T-helper 2 cell treated with Interferon-gamma antibody and Interleukin-4, amounts not matched to agents 5 μg/mL and 100 μg/mL, for 36 hours (primary cell): Measurements from ENCODE around the gene USP31.

Source experiments
- DNase-seq: peaks from one replicate; pipeline ENCODE4 v3.0.0; 2021; ENCODE audit warnings: low spot score
- H3K27ac Mint-ChIP-seq: one replicate; pipeline ENCODE4 v1.8.0; 2021; ENCODE audit warnings: mild to moderate bottlenecking, mixed read lengths
- H3K27me3 Mint-ChIP-seq: one replicate; pipeline ENCODE4 v1.8.0; 2021; ENCODE audit warnings: low read depth, mixed read lengths
- H3K36me3 Mint-ChIP-seq: one replicate; pipeline ENCODE4 v1.8.0; 2021; ENCODE audit warnings: low read depth, mixed read lengths
- H3K4me1 Mint-ChIP-seq: one replicate; pipeline ENCODE4 v1.8.0; 2021; ENCODE audit warnings: low read depth, mixed read lengths
- H3K4me3 Mint-ChIP-seq: one replicate; pipeline ENCODE4 v1.8.0; 2022; ENCODE audit warnings: mild to moderate bottlenecking, moderate library complexity, mixed read lengths
- H3K9me3 Mint-ChIP-seq: one replicate; pipeline ENCODE4 v1.8.0; 2021; ENCODE audit warnings: mixed read lengths

The USP31 gene

GRCh38 chr16:23175651-23176050 is 26.4 kb upstream of the USP31 start:
- Mint-ChIP-seq H3K9me3 (no peaks in the 10 kb centered on the region), H3K4me3 (no peak overlapping the region), H3K36me3 (no peaks in the 10 kb centered on the region), H3K27ac (no peak overlapping the region), H3K4me1 (no peaks in the 10 kb centered on the region), H3K27me3 (peaks cover 20% of the 10 kb centered on the region)
- DNase-seq = no peak

DNA sequence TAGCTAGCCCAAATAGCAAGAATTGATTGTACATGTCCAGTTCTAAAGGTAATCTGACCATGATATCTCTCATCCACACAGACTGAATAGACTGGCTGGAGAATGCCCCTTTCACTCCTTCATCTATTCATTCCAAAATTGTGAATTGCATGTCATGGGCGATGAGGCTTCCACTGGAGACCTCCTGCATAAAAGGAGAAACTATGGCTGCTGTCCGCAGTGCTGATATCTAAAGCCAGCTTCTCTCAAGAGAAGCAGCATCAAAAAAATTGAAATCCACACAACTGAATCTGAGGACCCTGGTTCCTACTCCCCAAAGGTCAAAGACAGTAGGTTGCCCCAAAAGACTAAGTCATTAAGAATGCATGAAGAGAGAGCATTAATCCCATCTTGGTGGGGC is 25.4 kb upstream of the USP31 start:
- Mint-ChIP-seq H3K36me3 (no peaks in the 10 kb centered on the region), H3K4me3 (no peak overlapping the region), H3K9me3 (no peaks in the 10 kb centered on the region), H3K27me3 (peaks cover 21% of the 10 kb centered on the region), H3K27ac (no peak overlapping the region), H3K4me1 (no peaks in the 10 kb centered on the region)
- no peak for DNase-seq

- no peaks in the 10 kb centered on the region for H3K4me1 Mint-ChIP-seq
- no peak overlapping the region for H3K27ac Mint-ChIP-seq
- no peaks in the 10 kb centered on the region for H3K36me3 Mint-ChIP-seq
- H3K9me3 Mint-ChIP-seq = no peaks in the 10 kb centered on the region
- DNase-seq = no peak
- H3K4me3 Mint-ChIP-seq = no peak overlapping the region
- peaks cover 20% of the 10 kb centered on the region for H3K27me3 Mint-ChIP-seq
Measured at GRCh38 chr16:23172994-23173393, 23.7 kb upstream of the USP31 start.

DNA sequence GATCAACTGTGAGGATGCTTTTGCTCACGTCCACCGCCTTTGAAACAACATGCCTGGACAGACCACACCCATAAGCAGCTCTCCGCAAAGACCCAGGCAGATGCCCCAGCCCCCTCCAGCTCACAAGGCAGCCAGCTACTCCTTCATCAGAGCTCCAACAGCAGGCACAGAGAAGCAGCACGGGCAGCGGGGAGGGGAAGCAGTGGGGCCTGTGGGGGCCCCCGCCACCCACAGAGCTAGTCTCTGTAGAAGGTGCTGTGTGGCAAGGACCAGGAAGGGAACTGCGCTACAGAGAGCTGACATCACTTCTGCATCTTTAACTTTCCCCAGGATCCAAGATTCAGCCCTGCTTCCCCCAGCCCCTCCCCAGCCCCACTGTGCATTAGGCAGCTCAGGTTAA is 23.3 kb upstream of the USP31 start:
- Mint-ChIP-seq H3K4me3 (no peak overlapping the region), H3K36me3 (no peaks in the 10 kb centered on the region), H3K27ac (no peak overlapping the region), H3K4me1 (no peaks in the 10 kb centered on the region), H3K27me3 (peaks cover 20% of the 10 kb centered on the region), H3K9me3 (no peaks in the 10 kb centered on the region)
- no peak for DNase-seq

DNA sequence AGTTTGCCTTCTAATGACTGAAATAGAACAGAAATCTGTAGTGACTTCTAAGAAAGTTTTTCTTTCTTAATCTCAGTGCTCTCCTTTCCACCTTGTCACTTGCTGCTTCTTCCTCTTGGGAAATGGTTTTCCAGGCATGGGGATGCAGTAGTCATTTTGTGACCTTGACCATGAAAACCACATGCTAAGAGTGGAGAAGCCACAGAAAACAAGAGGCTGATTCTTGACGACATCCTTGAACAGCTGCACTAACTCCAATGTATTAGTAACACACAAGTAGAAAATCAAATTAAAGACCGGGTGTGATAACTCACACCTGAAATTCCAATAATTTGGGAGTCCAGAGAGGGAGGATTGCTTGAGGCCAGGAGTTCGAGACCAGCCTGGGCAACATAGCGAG is 15.5 kb upstream of the USP31 start:
- Mint-ChIP-seq H3K27ac (no peak overlapping the region), H3K9me3 (no peaks in the 10 kb centered on the region), H3K27me3 (peaks cover 45% of the 10 kb centered on the region), H3K4me1 (peaks cover 2% of the 10 kb centered on the region), H3K4me3 (no peak overlapping the region), H3K36me3 (no peaks in the 10 kb centered on the region)
- DNase-seq = no peak

DNA sequence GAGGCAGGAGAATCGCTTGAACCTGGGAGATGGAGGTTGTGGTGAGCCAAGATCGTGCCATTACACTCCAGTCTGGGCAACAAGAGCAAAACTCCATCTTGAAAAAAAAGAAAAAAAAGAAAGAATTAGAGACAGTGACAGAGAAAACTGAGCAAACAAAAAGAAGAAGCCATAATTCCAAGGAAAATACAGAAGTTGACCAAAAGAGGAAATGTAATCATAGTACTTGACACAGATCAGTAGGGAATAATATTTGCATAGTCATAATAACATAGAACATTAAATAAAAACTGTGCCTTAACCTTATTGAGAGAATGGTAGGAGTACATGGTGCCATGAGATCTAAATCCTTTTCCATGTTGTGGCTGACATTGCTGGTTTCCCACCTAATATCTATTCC is 14.7 kb upstream of the USP31 start:
- peaks cover 43% of the 10 kb centered on the region for H3K27me3 Mint-ChIP-seq
- no peak overlapping the region for H3K4me3 Mint-ChIP-seq
- no peaks in the 10 kb centered on the region for H3K9me3 Mint-ChIP-seq
- no peaks in the 10 kb centered on the region for H3K36me3 Mint-ChIP-seq
- no peak overlapping the region for H3K27ac Mint-ChIP-seq
- peaks cover 2% of the 10 kb centered on the region for H3K4me1 Mint-ChIP-seq
- DNase-seq = no peak

DNA sequence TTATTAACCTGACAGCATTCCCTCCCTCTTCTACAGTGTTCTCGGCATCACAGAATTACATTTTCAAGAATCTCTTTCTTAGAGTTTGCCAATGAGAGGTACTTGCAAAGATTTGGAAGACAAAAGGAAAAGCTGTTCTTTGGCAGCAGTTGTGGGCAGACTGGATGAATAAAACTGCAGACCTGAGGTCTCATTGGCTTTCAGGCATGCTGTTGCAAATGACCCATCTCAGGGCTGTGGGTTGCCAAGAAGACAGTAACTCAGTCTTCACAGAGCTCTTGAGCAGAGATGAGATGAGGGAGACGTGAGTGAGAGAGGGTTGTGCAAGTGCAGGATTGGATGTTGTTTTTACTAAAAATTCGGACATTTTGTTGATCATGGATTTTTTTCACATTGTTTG is 11.3 kb upstream of the USP31 start:
- no peaks in the 10 kb centered on the region for H3K9me3 Mint-ChIP-seq
- H3K36me3 Mint-ChIP-seq = no peaks in the 10 kb centered on the region
- no peak for DNase-seq
- H3K27me3 Mint-ChIP-seq = peaks cover 34% of the 10 kb centered on the region
- no peak overlapping the region for H3K4me3 Mint-ChIP-seq
- no peak overlapping the region for H3K27ac Mint-ChIP-seq
- peaks cover 13% of the 10 kb centered on the region for H3K4me1 Mint-ChIP-seq

DNA sequence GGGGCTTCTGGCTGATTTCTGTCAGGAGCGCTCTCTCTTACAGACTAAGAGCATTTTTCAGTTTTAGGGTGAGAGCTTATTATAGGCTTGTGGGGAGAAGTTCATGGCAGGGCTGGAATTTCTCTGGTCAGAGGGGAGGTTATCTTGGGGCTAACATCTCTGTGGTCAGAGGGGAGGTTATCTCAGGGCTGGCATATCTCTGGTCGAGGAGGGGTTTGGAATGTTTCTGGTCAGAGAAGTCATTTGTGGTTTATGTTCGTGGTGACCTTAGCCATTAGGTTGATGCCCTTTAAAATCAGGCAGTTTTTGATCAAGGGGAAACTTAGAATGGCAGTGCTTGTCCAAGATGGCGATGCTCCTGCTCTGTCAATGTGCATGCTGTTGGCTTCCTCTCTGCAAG is 10.8 kb upstream of the USP31 start:
- Mint-ChIP-seq H3K36me3 (no peaks in the 10 kb centered on the region), H3K27ac (no peak overlapping the region), H3K27me3 (peaks cover 31% of the 10 kb centered on the region), H3K9me3 (no peaks in the 10 kb centered on the region), H3K4me1 (peaks cover 16% of the 10 kb centered on the region), H3K4me3 (no peak overlapping the region)
- no peak for DNase-seq

- Mint-ChIP-seq H3K27me3 (peaks cover 22% of the 10 kb centered on the region), H3K4me3 (no peak overlapping the region), H3K36me3 (no peaks in the 10 kb centered on the region), H3K9me3 (no peaks in the 10 kb centered on the region), H3K4me1 (peaks cover 16% of the 10 kb centered on the region), H3K27ac (no peak overlapping the region)
- no peak for DNase-seq
Measured at GRCh38 chr16:23158114-23158513, 8.9 kb upstream of the USP31 start.

DNA sequence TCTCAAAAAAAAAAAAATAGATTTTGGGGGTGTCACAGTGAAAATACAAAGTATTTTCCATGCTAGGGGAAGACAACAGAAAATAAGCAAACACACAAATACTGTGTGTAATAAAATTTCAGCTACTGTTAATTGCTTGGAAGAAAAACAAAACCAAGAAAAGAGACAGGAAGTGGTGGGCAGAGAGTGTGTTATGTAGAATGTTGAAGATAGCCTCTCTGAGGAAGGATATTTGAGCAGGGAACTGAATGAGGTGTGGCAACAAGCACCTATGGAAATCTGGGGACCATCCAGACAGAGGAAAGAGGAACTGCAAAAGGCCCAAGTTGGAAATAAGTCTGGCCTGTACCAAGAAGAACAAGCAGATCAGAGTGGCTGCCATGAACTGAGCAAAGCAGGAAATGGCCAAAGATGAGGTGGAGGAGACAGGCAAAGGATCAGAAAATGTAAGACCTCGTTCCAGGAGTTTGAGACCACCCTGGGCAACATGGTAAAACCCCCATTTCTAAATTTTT is 7.8 kb upstream of the USP31 start:
- H3K27ac Mint-ChIP-seq = peak overlapping the region; percentile 82
- peaks cover 16% of the 10 kb centered on the region for H3K4me1 Mint-ChIP-seq
- H3K27me3 Mint-ChIP-seq = peaks cover 21% of the 10 kb centered on the region
- H3K36me3 Mint-ChIP-seq = no peaks in the 10 kb centered on the region
- no peak for DNase-seq
- peak overlapping the region; percentile 60 for H3K4me3 Mint-ChIP-seq
- no peaks in the 10 kb centered on the region for H3K9me3 Mint-ChIP-seq

GRCh38 chr16:23156110-23156509 is 6.9 kb upstream of the USP31 start:
- Mint-ChIP-seq H3K9me3 (no peaks in the 10 kb centered on the region), H3K4me3 (no peak overlapping the region), H3K36me3 (no peaks in the 10 kb centered on the region), H3K4me1 (peaks cover 16% of the 10 kb centered on the region), H3K27me3 (peaks cover 16% of the 10 kb centered on the region), H3K27ac (no peak overlapping the region)
- DNase-seq = no peak

- Mint-ChIP-seq H3K9me3 (no peaks in the 10 kb centered on the region), H3K27ac (no peak overlapping the region), H3K4me1 (peaks cover 16% of the 10 kb centered on the region), H3K4me3 (no peak overlapping the region), H3K27me3 (peaks cover 14% of the 10 kb centered on the region), H3K36me3 (no peaks in the 10 kb centered on the region)
- no peak for DNase-seq
Measured at GRCh38 chr16:23155445-23156049, 6.3 kb upstream of the USP31 start.

DNA sequence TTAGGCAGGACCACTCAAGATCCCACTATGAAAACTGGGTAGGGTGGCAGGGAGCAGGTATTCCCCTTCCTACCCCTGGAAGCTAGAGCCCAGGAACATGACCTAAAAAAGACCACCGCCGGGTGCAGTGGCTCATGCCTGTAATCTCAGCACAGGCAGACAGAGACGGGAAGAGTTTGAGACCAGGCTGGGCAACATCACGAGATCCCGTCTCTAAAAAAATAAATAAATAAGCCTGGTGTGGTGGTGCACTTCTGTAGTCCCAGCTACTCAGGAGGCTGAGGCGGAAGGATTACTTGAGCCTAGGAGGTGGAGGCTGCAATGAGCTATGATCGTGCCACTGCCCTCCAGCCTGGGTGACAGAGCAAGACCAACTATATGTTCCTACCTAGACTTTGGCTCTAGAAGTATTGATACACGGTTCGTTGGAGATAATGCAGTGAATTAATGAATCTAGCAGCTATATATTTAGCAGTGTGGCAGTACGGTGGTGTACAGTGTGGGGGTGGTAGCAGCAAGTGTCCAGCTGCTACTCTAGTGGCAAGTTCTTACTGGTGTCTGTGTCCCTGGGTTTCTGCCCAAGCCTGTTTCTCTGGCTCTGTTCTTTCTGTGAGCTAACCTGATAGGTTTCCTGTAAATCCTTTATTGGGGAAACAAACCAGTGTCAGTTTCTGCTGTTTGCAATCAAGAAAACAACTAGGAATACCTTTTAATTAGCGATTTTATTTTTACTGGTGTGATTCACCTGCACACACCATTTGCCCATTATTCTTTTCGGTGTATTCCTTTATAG is 3.3 kb upstream of the USP31 start:
- peaks cover 10% of the 10 kb centered on the region for H3K27me3 Mint-ChIP-seq
- peaks cover 23% of the 10 kb centered on the region for H3K4me1 Mint-ChIP-seq
- H3K9me3 Mint-ChIP-seq = no peaks in the 10 kb centered on the region
- no peak overlapping the region for H3K4me3 Mint-ChIP-seq
- peaks cover 1% of the 10 kb centered on the region for H3K36me3 Mint-ChIP-seq
- DNase-seq = no peak
- no peak overlapping the region for H3K27ac Mint-ChIP-seq

GRCh38 chr16:23149993-23150364 is 727 bp upstream of the USP31 start:
- DNase-seq = no peak
- no peaks in the 10 kb centered on the region for H3K9me3 Mint-ChIP-seq
- H3K4me1 Mint-ChIP-seq = peaks cover 14% of the 10 kb centered on the region
- H3K4me3 Mint-ChIP-seq = peak overlapping the region; percentile 90
- peaks cover 1% of the 10 kb centered on the region for H3K36me3 Mint-ChIP-seq
- H3K27ac Mint-ChIP-seq = peak overlapping the region; percentile 21
- peaks cover 7% of the 10 kb centered on the region for H3K27me3 Mint-ChIP-seq
